ENCODE results near the gene IFT43. TPM values are rescaled to one million over a fixed set of nuclear protein-coding genes. Genes with fewer than 3 reads are reported as not detected.
A peak's percentile ranks its signal among the peaks of the same experiment; 100 is the strongest.

Gene IFT43
- total RNA-seq (2021; ENCODE audit: unreplicated experiment), result 20.0 TPM
- 28.3 TPM for polyA plus RNA-seq (2012; ENCODE audit: insufficient read length)
- percentile 65 among the genes with signal in this experiment for Bru-seq, nascent RNA
- percentile 59 among the genes with signal in this experiment for BruChase-seq, experiment 1, labeled RNA remaining after a 2-hour chase
- BruChase-seq, experiment 2, labeled RNA remaining after a 6-hour chase, result percentile 52 among the genes with signal in this experiment
- long read RNA-seq, transcript IFT43-202 (9 exons, 833 nt), result major isoform, 8 of 28 reads
- long read RNA-seq, partial matches to known transcripts, result 13 of 28 reads
- long read RNA-seq, other reads (novel, unspliced or antisense), result 7 of 28 reads

DNA sequence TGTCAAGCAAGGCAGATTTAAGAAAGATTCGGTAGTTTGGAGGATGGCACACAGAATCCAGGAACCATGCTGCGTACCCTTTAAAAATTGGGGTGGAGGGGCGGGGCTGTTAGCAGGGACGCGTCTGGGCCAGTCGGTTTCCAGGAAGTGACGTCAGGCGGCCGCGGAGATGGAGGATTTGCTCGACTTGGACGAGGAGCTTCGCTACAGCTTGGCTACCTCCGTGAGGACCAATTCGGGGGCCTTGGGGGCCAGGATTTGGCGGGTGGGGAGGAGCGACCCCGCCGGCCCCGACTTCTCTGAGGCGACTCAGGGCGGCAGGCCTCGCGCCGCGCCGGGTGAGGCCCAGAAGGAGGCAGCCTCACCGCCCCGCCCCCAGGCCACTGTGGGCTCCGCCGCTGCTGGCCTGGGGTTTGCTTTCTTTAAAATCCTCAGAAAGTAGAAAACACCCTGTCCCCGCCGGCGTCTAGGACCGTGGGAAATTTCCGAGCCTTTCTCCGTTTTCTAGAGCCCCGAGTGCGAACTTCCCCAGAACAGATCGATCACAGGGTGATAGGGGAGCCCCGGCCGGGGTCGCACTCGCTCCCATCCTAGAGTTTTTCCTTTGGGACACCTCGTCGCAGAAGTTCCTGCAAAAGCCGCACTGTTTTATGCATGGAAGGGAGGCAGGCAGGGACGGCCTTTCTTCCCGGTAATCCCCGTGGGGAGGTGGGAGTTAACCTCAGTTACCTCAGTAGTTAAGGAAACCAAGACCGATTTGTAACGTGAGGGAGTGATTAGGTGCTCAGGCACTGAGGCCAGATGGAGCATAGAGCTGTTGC, at the start of gene IFT43:
Gene IFT43, plus strand, starts transcription at position 146 of the 821 bp plus-strand sequence. Its CDS starts 24 bp downstream, at position 170.
- intact Hi-C loops (cut with micrococcal nuclease; ENCODE audit: unreplicated experiment) (no loop called here), in situ Hi-C loops (cut with HindIII; ENCODE audit: low pct_unique_long_range_greater_than_20kb, low sequenced_read_pairs) (no loop called here)
- Histone ChIP-seq H3K9me3 (ENCODE audit: control insufficient read depth, insufficient read depth, low read depth, low read length) (no peaks in the 10 kb centered on the region), H3K4me1 (ENCODE audit: control insufficient read depth, insufficient read depth, low read length) (peaks cover 16% of the 10 kb centered on the region), H3K4me3 (ENCODE audit: low read depth in 2 of 2, low read length in 2 of 2) (peak within 1 kb of the TSS; percentile 93 to 94), H3K36me3 (ENCODE audit: control insufficient read depth, insufficient read depth, low read length) (no peaks in the 10 kb centered on the region; the same call in 1 of the 2 replicates), H3K27me3 (ENCODE audit: control insufficient read depth, insufficient read depth, low read length) (no peaks in the 10 kb centered on the region), H3K27ac (ENCODE audit: low read length) (peak within 1 kb of the TSS; percentile 77)
- TF ChIP-seq SIN3A (IDR thresholded peaks at IDR 0.05; ENCODE audit: borderline replicate concordance, insufficient read depth, low read depth, low read length) (no peak), POLR2AphosphoS5 (IDR thresholded peaks at IDR 0.05; ENCODE audit: low read depth, low read length) (no peak), TCF7L2 (IDR thresholded peaks at IDR 0.05; ENCODE audit: low read depth, low read length) (no peak)
- TF ChIP-seq, protein P1, sequence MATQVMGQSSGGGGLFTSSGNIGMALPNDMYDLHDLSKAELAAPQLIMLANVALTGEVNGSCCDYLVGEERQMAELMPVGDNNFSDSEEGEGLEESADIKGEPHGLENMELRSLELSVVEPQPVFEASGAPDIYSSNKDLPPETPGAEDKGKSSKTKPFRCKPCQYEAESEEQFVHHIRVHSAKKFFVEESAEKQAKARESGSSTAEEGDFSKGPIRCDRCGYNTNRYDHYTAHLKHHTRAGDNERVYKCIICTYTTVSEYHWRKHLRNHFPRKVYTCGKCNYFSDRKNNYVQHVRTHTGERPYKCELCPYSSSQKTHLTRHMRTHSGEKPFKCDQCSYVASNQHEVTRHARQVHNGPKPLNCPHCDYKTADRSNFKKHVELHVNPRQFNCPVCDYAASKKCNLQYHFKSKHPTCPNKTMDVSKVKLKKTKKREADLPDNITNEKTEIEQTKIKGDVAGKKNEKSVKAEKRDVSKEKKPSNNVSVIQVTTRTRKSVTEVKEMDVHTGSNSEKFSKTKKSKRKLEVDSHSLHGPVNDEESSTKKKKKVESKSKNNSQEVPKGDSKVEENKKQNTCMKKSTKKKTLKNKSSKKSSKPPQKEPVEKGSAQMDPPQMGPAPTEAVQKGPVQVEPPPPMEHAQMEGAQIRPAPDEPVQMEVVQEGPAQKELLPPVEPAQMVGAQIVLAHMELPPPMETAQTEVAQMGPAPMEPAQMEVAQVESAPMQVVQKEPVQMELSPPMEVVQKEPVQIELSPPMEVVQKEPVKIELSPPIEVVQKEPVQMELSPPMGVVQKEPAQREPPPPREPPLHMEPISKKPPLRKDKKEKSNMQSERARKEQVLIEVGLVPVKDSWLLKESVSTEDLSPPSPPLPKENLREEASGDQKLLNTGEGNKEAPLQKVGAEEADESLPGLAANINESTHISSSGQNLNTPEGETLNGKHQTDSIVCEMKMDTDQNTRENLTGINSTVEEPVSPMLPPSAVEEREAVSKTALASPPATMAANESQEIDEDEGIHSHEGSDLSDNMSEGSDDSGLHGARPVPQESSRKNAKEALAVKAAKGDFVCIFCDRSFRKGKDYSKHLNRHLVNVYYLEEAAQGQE (IDR thresholded peaks at IDR 0.05; ENCODE audit: insufficient read depth in 1 of 2, low read depth in 2 of 2, low read length in 1 of 2), result no peak
- TF ChIP-seq, protein P2, sequence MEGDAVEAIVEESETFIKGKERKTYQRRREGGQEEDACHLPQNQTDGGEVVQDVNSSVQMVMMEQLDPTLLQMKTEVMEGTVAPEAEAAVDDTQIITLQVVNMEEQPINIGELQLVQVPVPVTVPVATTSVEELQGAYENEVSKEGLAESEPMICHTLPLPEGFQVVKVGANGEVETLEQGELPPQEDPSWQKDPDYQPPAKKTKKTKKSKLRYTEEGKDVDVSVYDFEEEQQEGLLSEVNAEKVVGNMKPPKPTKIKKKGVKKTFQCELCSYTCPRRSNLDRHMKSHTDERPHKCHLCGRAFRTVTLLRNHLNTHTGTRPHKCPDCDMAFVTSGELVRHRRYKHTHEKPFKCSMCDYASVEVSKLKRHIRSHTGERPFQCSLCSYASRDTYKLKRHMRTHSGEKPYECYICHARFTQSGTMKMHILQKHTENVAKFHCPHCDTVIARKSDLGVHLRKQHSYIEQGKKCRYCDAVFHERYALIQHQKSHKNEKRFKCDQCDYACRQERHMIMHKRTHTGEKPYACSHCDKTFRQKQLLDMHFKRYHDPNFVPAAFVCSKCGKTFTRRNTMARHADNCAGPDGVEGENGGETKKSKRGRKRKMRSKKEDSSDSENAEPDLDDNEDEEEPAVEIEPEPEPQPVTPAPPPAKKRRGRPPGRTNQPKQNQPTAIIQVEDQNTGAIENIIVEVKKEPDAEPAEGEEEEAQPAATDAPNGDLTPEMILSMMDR (IDR thresholded peaks at IDR 0.05), result no peak
- ChIA-PET POLR2A (interaction anchor here (0.7 to 0.9 kb wide), 2 partner anchors 30 to 117 kb away, joined by 5 to 11 read pairs; no protein-coding TSS in a partner anchor), CTCF (interaction anchor here (0.6 to 1.0 kb wide), 3 partner anchors 188 to 277 kb away, joined by 3 to 10 read pairs (median 8); no protein-coding TSS in a partner anchor)
- DNase-seq (ENCODE audit: low read depth, low spot score) (no peak), ATAC-seq (peak; percentile 83)
- no TSS peak for BruUV-seq (replicated peaks)

DNA sequence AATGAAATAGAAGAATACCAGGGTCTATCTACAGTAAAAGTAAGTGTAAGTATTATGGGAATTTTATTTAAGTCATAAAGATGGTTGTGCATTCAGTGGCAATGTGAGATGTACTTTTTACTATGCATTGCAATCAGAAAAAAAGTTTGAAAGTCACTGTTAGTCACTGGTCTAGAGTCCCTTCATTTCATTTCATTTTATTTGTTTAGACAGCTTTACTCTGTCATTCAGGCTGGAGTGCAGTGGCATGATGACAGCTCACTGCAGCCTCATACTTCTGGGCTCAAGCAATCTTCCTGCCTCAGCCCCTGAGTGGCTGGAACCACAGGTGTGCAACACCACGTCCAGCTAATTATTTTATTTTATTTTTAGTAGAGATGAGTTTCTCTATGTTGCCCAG, 46.4 kb upstream of the IFT43 start:
- TF ChIP-seq, protein P2 (IDR thresholded peaks at IDR 0.05), result no peak
- TF ChIP-seq SIN3A (IDR thresholded peaks at IDR 0.05; ENCODE audit: borderline replicate concordance, insufficient read depth, low read depth, low read length) (no peak), POLR2AphosphoS5 (IDR thresholded peaks at IDR 0.05; ENCODE audit: low read depth, low read length) (no peak), TCF7L2 (IDR thresholded peaks at IDR 0.05; ENCODE audit: low read depth, low read length) (no peak)
- TF ChIP-seq, protein P1 (IDR thresholded peaks at IDR 0.05; ENCODE audit: insufficient read depth in 1 of 2, low read depth in 2 of 2, low read length in 1 of 2), result no peak
- in situ Hi-C loops (cut with HindIII; ENCODE audit: low pct_unique_long_range_greater_than_20kb, low sequenced_read_pairs), result no loop called here
- ATAC-seq (no peak), DNase-seq (ENCODE audit: low read depth, low spot score) (no peak)
- ChIA-PET POLR2A (interaction anchor here (0.6 kb wide), 1 partner anchor 450 kb away, joined by 7 read pairs; no protein-coding TSS in a partner anchor), CTCF (no interaction called here)
- Histone ChIP-seq H3K4me3 (ENCODE audit: low read depth in 2 of 2, low read length in 2 of 2) (no peak overlapping the region), H3K27ac (ENCODE audit: low read length) (no peak overlapping the region), H3K27me3 (ENCODE audit: control insufficient read depth, insufficient read depth, low read length) (no peaks in the 10 kb centered on the region), H3K36me3 (ENCODE audit: control insufficient read depth, insufficient read depth, low read length) (no peaks in the 10 kb centered on the region), H3K4me1 (ENCODE audit: control insufficient read depth, insufficient read depth, low read length) (no peaks in the 10 kb centered on the region), H3K9me3 (ENCODE audit: control insufficient read depth, insufficient read depth, low read depth, low read length) (no peaks in the 10 kb centered on the region)
- BruUV-seq (replicated peaks), result no TSS peak
- intact Hi-C loops (cut with micrococcal nuclease; ENCODE audit: unreplicated experiment), result no loop called here

All from Panc1 (cell line).